Liver (tissue), 9 donors: ENCODE data around the gene UBR4. TPM values are rescaled to one million over a fixed set of nuclear protein-coding genes. Genes with fewer than 3 reads are reported as not detected.

Experiments used
- DNase-seq: peaks from one replicate; pipeline ENCODE4 v3.0.0-alpha.2; 2017; ENCODE audit warnings: low spot score
- H3K27ac ChIP-seq, 2 donors: one replicate each; pipeline ENCODE4 v1.7.0; 2013; ENCODE audit warnings: inconsistent platforms in 2 of 2, low read length in 2 of 2, control low read depth in 1 of 2, low read depth in 1 of 2, mild to moderate bottlenecking in 1 of 2
- H3K27me3 ChIP-seq, 4 donors: one replicate each; pipeline versions ENCODE4 v1.6.1 to v1.7.0; 2013; ENCODE audit warnings: low read length in 3 of 4, inconsistent platforms in 1 of 4, mild to moderate bottlenecking in 1 of 4, moderate library complexity in 1 of 4; ENCODE audit not compliant: control insufficient read depth in 4 of 4, insufficient read depth in 4 of 4
- H3K36me3 ChIP-seq, 4 donors: one replicate each; pipeline versions ENCODE4 v1.6.1 to v1.7.0; 2013; ENCODE audit warnings: low read length in 3 of 4, mild to moderate bottlenecking in 3 of 4, low read depth in 1 of 4, moderate library complexity in 1 of 4; ENCODE audit not compliant: control insufficient read depth in 4 of 4, insufficient read depth in 3 of 4
- H3K4me1 ChIP-seq, 4 donors: one replicate each; pipeline versions ENCODE4 v1.6.1 to v1.7.0; 2013; ENCODE audit warnings: low read length in 3 of 4, mild to moderate bottlenecking in 3 of 4, moderate library complexity in 1 of 4; ENCODE audit not compliant: control insufficient read depth in 4 of 4, insufficient read depth in 4 of 4
- H3K4me3 ChIP-seq, 3 donors: one replicate each; pipeline versions ENCODE4 v1.6.1 to v1.7.0; 2013; ENCODE audit warnings: low read length in 3 of 3, control low read depth in 1 of 3, low read depth in 1 of 3, mild to moderate bottlenecking in 1 of 3
- H3K9ac ChIP-seq, 2 donors: one replicate each; pipeline ENCODE4 v1.7.0; 2013; ENCODE audit warnings: low read length in 2 of 2, mild to moderate bottlenecking in 2 of 2, moderate library complexity in 2 of 2, control low read depth in 1 of 2, low read depth in 1 of 2
- H3K9me3 ChIP-seq, 4 donors: one replicate each; pipeline versions ENCODE4 v1.6.1 to v1.7.0; 2013; ENCODE audit warnings: low read length in 3 of 4; ENCODE audit not compliant: control insufficient read depth in 4 of 4
- EGR1 ChIP-seq, 2 donors: IDR thresholded peaks; 2 replicates each; pipeline ENCODE4 v1.6.1; 2016 to 2018; ENCODE audit warnings: antibody characterized with exemption in 2 of 2, low read depth in 2 of 2
- HNF4A ChIP-seq, 2 donors: conservative IDR thresholded peaks; 2 replicates each; pipeline ENCODE4 v1.6.1; 2016; ENCODE audit warnings: antibody characterized with exemption in 2 of 2, mild to moderate bottlenecking in 2 of 2
- HNF4G ChIP-seq: IDR thresholded peaks from 2 replicates; pipeline ENCODE4 v1.6.1; 2016; ENCODE audit warnings: antibody characterized with exemption
- MAX ChIP-seq: IDR thresholded peaks from 2 replicates; pipeline ENCODE4 v1.6.1; 2016; ENCODE audit warnings: antibody characterized with exemption
- NR2F2 ChIP-seq: IDR thresholded peaks from 2 replicates; pipeline ENCODE4 v1.6.1; 2016; ENCODE audit warnings: antibody characterized with exemption
- REST ChIP-seq: IDR thresholded peaks from 2 replicates; pipeline ENCODE4 v1.6.1; 2016; ENCODE audit warnings: antibody characterized with exemption, mild to moderate bottlenecking
- RXRA ChIP-seq, 2 donors: IDR thresholded peaks; 2 replicates each; pipeline ENCODE4 v1.6.1; 2017 to 2018; ENCODE audit warnings: antibody characterized with exemption in 2 of 2, mild to moderate bottlenecking in 1 of 2
- SP1 ChIP-seq: IDR thresholded peaks from 2 replicates; pipeline ENCODE4 v1.6.1; 2018; ENCODE audit warnings: antibody characterized with exemption, mild to moderate bottlenecking
- TAF1 ChIP-seq: conservative IDR thresholded peaks from 2 replicates; pipeline ENCODE4 v1.6.1; 2016; ENCODE audit warnings: antibody characterized with exemption, mild to moderate bottlenecking
- YY1 ChIP-seq: IDR thresholded peaks from 2 replicates; pipeline ENCODE4 v1.6.1; 2016; ENCODE audit warnings: antibody characterized with exemption, mild to moderate bottlenecking
- WGBS: extraction: QIAGEN DNeasy Blood & Tissue Kit; methylation state at CpG from one replicate; pipeline ENCODE4 v1.1.7; 2013; 5-methylcytosine and 5-hydroxymethylcytosine counted together
- polyA plus RNA-seq, 2 donors: library from polyadenylated mRNA; stranded (reverse) in 1 of 2; unstranded in 1 of 2; fragments of 200-250 nt in 1 of 2; fragments of >200 nt in 1 of 2; fragmentation: Nextera tagmentation in 1 of 2; extraction: Ambion mirVana in 1 of 2; gene quantifications; one replicate each; pipeline versions ENCODE4 v1.2.1 to v1.2.3, GENCODE V29; 2013 to 2015
- total RNA-seq, 2 donors: library from RNA; depleted of rRNA; stranded (reverse); fragments of >200 nt; gene quantifications; one replicate each; pipeline ENCODE4 v1.2.3, GENCODE V29; 2014
- donor health status: healthy.
- donor health status: healthy.
- donor health status: healthy.
- donor health status: healthy.
- donor health status: healthy.

Gene UBR4
- total and polyA plus RNA-seq, 4 donors, result 45.4 to 156 (median 86.9) TPM

- Histone ChIP-seq H3K27me3 (no peaks in the 10 kb centered on the region), H3K4me3 (no peak overlapping the region), H3K9me3 (no peaks in the 10 kb centered on the region), H3K27ac (no peak overlapping the region), H3K4me1 (peaks cover 31 to 69% (median 65%) of the 10 kb centered on the region in 4 donors), H3K9ac (no peak overlapping the region), H3K36me3 (peaks cover 8 to 42% (median 29%) of the 10 kb centered on the region in 4 donors)
- TF ChIP-seq EGR1 (IDR thresholded peaks at IDR 0.05; ENCODE audit: low read depth in 2 of 2) (no peak), NR2F2 (no peak), HNF4G (no peak)
- 96% methylated on average over 4 of the region's 4 CpGs for WGBS
- DNase-seq, result no peak
These were observed 131.5 kb downstream of the UBR4 start for GRCh38 chr1:19078536-19078935.

- H3K9ac ChIP-seq, result no peak overlapping the region
- no peak for DNase-seq
- WGBS, result 91% methylated on average over 20 of the region's 20 CpGs
- no peaks in the 10 kb centered on the region for H3K9me3 ChIP-seq
- H3K4me1 ChIP-seq, result peaks cover 34 to 81% (median 74%) of the 10 kb centered on the region in 4 donors
- no peak overlapping the region for H3K4me3 ChIP-seq
- peak overlapping the region; percentile 9 to 71 for H3K27ac ChIP-seq
- peaks cover 8 to 30% (median 24%) of the 10 kb centered on the region in 4 donors for H3K36me3 ChIP-seq
- no peaks in the 10 kb centered on the region for H3K27me3 ChIP-seq
- TF ChIP-seq HNF4A (conservative IDR thresholded peaks at IDR 0.05) (no peak), HNF4G (no peak), NR2F2 (no peak)
These were observed 133.0 kb downstream of the UBR4 start for GRCh38 chr1:19076841-19077616.

GRCh38 chr1:19074902-19075721 is 135.0 kb downstream of the UBR4 start:
- H3K4me1 ChIP-seq, result peaks cover 32 to 77% (median 65%) of the 10 kb centered on the region in 4 donors
- no peak overlapping the region for H3K4me3 ChIP-seq
- no peak overlapping the region for H3K9ac ChIP-seq
- peak overlapping the region; percentile 58 to 71 for H3K27ac ChIP-seq
- H3K36me3 ChIP-seq, result peaks cover 8 to 30% (median 23%) of the 10 kb centered on the region in 4 donors
- H3K9me3 ChIP-seq, result no peaks in the 10 kb centered on the region
- 28% methylated on average over 21 of the region's 21 CpGs for WGBS
- no peak for DNase-seq
- H3K27me3 ChIP-seq, result no peaks in the 10 kb centered on the region
- TF ChIP-seq SP1, result peak; percentile 6
- TF ChIP-seq TAF1, result no peak
- no peak for TF ChIP-seq REST
- TF ChIP-seq RXRA (IDR thresholded peaks at IDR 0.05), result peak in 1 of 2 donors; percentile 33
- peak; percentile 18 for TF ChIP-seq MAX
- TF ChIP-seq HNF4G, result no peak
- peak; percentile 16 for TF ChIP-seq YY1
- TF ChIP-seq NR2F2, result no peak
